Activated T-cell treated with anti-CD3 and anti-CD28 coated beads for 4 hours (primary cell): ENCODE results near the gene MIB2.
"Not testable (repeated sequence)": the region's sequence is repeated elsewhere in the genome, so short reads cannot be mapped to it uniquely, and the experiment has no call there.

Experiments used
- DNase-seq: peaks from one replicate; pipeline ENCODE4 v3.0.0-alpha.2; 2020

MIB2 gene

GRCh38 chr1:1615256-1616044, at the start of gene MIB2:
MIB2 (plus strand) TSS chr1:1615500; CDS start chr1:1623453, 7,953 bp downstream.
- peak; percentile 97 for DNase-seq

GRCh38 chr1:1567152-1567875, 48.0 kb upstream of the MIB2 start:
- DNase-seq, result no peak

DNA sequence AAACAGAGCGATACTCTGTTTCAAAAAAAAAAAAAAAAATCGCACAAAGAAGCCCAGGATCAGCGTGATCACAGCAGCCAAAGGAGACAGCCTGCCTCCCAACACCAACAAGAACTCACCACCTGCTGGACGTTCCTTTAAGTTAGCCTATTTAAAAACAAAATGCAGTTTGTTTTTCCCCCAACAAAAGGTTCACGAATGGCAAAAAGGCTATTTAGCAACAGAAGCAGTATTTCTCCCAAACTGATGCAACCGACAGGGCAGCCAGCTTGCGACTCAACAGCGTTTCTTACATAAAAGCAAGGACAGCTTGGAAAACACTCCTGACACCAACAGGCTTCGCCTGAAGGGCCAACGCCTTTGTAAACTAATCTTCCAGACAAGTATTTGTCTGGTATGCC, 47.4 kb upstream of the MIB2 start:
- no peak for DNase-seq

GRCh38 chr1:1569341-1569740, 46.0 kb upstream of the MIB2 start:
- DNase-seq, result no peak

DNA sequence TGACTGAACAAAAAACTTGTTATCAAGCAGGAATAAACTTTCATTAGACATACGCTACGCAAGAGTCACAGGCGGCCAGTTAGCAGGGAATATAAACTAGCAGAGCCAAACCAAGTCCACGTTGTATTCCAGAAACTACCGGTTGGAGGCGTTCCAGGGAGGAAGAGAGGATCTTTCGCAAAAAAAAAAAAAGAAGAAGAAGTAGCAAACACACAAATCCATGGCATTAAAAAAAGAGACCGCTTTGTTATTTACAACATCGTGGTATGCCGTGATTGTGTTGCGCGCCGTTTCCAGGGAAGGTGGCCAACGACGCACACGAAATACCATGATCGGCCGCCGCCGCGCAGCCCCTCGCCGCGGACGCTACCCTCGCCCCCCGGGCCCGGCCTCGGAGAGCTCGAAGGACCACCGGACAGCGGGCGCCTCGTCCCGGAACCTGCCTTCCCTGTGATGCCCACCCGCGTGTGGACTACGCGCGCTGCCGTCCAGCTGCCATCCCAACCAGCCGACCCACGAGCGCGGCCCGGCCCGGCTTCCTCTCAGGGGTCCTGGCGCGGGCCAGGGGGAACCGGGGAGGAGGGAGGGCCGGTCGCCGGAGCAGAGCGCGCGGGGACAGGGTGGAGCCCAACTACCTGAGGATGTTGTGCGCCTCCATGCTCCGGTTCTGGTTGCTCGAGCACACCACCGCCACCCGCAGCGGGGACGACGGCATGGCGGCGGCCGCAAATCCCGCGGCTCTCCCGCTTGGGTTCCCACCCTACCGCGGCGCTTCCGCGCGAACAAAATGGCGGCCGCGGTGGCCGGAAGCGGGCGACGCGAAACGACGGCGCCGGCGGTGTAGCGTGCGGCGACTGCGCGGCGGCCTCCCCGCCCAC, 41.2 kb upstream of the MIB2 start:
- peak; percentile 48 for DNase-seq

- DNase-seq, result peak; percentile 90
These were observed 40.4 kb upstream of the MIB2 start, which contains the start of gene SSU72 for GRCh38 chr1:1574721-1575537. SSU72 (minus strand) TSS chr1:1574863; CDS start chr1:1574557, 306 bp downstream.

DNA sequence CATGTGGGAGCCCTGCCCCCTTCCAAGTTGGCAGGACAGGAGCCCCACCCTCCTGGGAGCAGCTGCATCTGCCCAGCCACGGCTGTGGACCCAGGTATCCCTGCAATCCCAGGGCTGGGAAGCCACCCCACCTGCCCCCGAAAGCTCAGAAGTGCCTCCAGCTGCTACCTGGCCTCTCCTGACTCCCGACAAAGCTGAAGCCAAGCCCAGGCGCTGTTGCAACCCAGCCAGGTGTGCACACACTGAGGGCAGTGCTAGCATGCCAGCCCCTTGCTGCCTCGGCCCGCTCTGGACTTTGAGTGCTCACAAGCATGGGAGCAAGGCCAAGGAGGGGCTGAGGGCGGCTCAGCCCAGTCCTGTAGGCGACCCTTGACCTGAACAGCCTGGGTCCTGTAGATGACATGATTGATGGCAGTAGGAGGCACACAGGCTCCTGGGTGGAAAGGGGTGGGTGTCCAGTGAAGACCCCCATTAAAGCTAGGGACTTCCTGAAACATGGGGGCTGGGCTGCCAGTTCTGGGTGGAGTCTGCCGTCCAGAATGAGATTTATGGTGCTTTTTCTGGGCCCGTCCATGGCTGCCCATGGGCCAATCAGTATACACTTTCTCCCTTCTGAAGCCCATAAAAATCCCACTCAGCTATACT, 37.8 kb upstream of the MIB2 start:
- no peak for DNase-seq

DNA sequence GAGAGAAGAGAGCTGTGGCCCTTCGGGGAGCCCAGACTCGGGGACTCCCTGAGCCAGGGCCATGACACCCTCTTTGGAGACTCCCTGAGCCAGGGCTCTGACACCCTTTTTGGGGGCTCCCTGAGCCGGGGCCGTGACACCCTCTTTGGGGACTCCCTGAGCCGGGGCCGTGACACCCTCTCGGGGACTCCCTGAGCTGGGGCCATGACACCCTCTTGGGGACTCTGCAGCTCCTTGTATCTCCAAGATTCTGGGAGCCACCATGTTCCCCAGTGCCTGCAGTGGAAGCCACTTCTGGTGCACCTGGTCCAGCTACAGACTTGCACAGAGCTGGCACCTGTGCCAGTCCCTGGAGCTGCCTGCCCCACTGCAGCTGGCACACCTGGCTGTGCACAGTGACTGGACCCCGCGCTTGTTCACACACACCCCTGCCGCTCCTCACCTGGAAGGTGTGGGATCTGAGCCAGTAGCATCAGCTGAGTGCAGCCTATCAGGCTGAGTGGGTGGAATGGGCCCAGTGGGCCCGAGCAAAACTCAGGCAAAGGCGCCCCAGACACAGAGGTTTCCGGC, 36.8 kb upstream of the MIB2 start:
- DNase-seq, result no peak

- no peak for DNase-seq
These were observed 32.5 kb upstream of the MIB2 start for GRCh38 chr1:1582585-1583346.

- no peak for DNase-seq
These were observed 31.8 kb upstream of the MIB2 start for GRCh38 chr1:1583347-1584010.

DNA sequence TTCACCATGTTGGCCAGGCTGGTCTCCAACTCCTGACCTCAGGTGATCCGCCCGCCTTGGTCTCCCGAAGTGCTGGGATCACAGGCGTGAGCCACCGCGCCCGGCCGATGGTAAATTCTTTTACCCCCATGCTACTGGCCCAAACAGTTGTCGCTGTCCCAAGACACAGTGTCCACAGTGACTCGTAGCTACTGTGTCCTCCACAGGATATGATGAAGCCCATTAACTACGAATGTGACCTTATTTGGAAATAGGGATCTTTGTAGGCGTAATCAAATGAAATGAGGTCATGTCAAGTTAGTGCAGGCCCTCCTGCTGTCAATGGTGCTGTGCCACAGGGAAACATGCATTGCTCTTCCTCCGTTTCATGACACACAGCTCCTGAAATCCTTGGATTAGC, 23.8 kb upstream of the MIB2 start:
- no peak for DNase-seq

DNA sequence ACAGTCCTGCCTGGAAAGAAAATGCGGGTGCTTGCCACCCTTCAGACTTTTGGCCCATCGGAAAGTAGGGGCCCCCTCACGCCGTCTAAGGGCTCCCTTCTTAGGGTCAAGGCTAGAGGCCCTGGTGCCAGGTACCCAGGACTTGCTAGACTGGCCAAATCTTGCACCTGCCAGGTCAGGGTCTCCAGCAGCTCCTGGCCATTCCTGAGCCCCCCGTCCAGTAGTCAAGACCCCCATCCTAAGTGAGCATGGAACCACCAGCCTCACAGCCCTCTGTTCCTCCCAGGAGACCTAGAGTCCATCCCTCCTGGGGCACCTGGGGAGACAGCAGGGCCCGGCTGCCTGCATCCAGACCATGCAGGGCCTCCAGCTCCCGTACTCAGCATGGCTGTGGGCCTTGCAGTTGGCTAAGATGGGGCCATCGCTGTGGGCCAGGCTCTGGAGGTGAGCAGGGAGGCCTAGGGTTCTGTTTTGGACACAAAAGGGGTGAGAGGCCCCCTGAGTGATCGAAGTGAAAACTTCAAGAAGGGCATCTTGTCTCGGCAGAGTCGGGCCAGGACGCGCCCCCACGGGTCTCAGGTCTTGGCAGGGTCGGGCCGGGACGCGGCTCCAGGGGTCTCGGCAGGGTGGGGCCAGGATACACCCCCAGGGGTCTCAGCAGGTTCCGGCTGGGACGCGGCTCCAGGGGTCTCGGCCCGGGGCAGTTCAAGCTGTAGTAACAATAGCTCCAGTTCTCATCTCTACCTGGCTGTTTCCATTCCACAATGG, 21.3 kb upstream of the MIB2 start:
- no peak for DNase-seq

GRCh38 chr1:1594602-1595260, 20.6 kb upstream of the MIB2 start:
- DNase-seq, result no peak

GRCh38 chr1:1595341-1595740, 20.0 kb upstream of the MIB2 start:
- not testable (repeated sequence) for DNase-seq

DNA sequence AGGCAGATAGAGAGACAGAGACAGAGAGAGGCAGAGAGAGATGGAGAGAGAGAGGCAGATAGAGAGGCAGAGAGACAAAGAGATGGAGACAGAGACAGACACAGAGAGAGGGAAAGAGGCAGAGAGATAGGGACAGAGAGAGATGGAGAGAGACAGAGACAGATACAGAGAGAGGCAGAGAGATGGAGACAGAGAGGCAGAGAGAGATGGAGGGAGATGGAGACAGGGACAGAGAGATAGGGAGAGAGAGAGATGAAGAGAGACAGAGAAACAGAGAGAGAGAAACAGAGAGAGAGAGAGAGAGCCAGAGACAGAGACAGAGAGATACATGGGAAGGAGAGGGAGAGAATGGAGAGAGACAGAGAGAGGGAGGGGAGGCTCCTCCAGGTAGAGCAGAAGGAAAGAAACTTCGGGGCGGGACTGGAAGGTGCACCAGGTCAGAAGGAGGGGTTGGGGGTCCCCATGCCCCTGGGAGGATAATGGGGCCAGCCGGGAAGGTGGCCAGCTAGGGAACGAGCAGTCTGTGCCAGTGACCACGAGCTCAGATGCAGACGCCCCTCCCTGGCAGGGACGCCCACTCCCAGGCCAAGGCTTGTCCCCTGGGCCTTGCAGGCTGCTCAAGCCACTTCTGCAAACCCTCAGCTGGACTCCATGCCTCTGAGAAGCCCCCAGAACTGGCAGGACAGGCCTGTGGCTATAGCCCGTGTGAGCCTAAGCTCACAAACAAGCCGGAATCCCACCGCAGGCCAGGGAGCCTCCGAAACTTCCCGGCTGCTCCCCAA, 18.6 kb upstream of the MIB2 start:
- DNase-seq, result no peak

- DNase-seq, result no peak
These were observed 17.9 kb upstream of the MIB2 start for GRCh38 chr1:1597275-1597930.

- no peak for DNase-seq
These were observed 17.1 kb upstream of the MIB2 start for GRCh38 chr1:1598051-1598719.
